ENCODE results near the gene DTNB. TPM values are rescaled to one million over a fixed set of nuclear protein-coding genes. Genes with fewer than 3 reads are reported as not detected.

DTNB gene
- total RNA-seq, 4 donors from 2014 or later, result 5.2 to 9.9 (median 9.2) TPM

- DNase-seq (ENCODE audit: low spot score), result no peak
- peak; percentile 90 for ATAC-seq (ENCODE audit: low FRiP score)
- peak in 2 of 3 donors; percentile 84 to 92 for TF ChIP-seq CTCF (IDR thresholded peaks at IDR 0.05)
These were observed 330.8 kb downstream of the DTNB start for GRCh38 chr2:25342372-25343186.

- TF ChIP-seq CTCF (IDR thresholded peaks at IDR 0.05), result no peak
- peak; percentile 34 for ATAC-seq (ENCODE audit: low FRiP score)
- no peak for DNase-seq (ENCODE audit: low spot score)
These were observed 331.5 kb downstream of the DTNB start, which contains the start of gene DNMT3A for GRCh38 chr2:25341753-25342371. Gene DNMT3A, minus strand, starts transcription at chr2:25341925. Its CDS starts 27,941 bp downstream, at chr2:25313984.

GRCh38 chr2:25341011-25341727, 332.2 kb downstream of the DTNB start:
- no peak for TF ChIP-seq CTCF (IDR thresholded peaks at IDR 0.05)
- ATAC-seq (ENCODE audit: low FRiP score) (no peak), DNase-seq (ENCODE audit: low spot score) (no peak)

GRCh38 chr2:25340181-25340921, 333.0 kb downstream of the DTNB start:
- TF ChIP-seq CTCF (IDR thresholded peaks at IDR 0.05), result no peak
- no peak for ATAC-seq (ENCODE audit: low FRiP score)
- DNase-seq (ENCODE audit: low spot score), result no peak

GRCh38 chr2:25339791-25340180, 333.6 kb downstream of the DTNB start:
- no peak for DNase-seq (ENCODE audit: low spot score)
- ATAC-seq (ENCODE audit: low FRiP score), result no peak
- no peak for TF ChIP-seq CTCF (IDR thresholded peaks at IDR 0.05)

- DNase-seq (ENCODE audit: low spot score) (no peak), ATAC-seq (ENCODE audit: low FRiP score) (no peak)
- TF ChIP-seq CTCF (IDR thresholded peaks at IDR 0.05), result no peak
These were observed 334.1 kb downstream of the DTNB start for GRCh38 chr2:25339211-25339674.
